GM11168 (cell line): Measurements from ENCODE around the gene TSC1.

ENCODE experiments used
- in situ Hi-C: fragments of 300-500 bp; cut with MboI; formaldehyde crosslinking; loops from one replicate; pipeline ENCODE4 v1.12.0; 2022; ENCODE audit warnings: low sequenced_read_pairs; ENCODE audit not compliant: unreplicated experiment

The TSC1 gene

GRCh38 chr9:132873403-132873802 lies 71.0 kb downstream of the TSC1 start:
- in situ Hi-C loops, result no loop called here

GRCh38 chr9:132869266-132869665 lies 75.2 kb downstream of the TSC1 start:
- in situ Hi-C loops, result no loop called here

GRCh38 chr9:132866898-132867297 lies 77.5 kb downstream of the TSC1 start:
- in situ Hi-C loops, result no loop called here

- in situ Hi-C loops, result no loop called here
These were observed 79.7 kb downstream of the TSC1 start for GRCh38 chr9:132864691-132865090.

- in situ Hi-C loops, result no loop called here
These were observed 80.1 kb downstream of the TSC1 start for GRCh38 chr9:132864277-132864676.

- in situ Hi-C loops, result no loop called here
These were observed 81.3 kb downstream of the TSC1 start for GRCh38 chr9:132863096-132863495.

GRCh38 chr9:132862533-132862932 lies 81.9 kb downstream of the TSC1 start:
- in situ Hi-C loops, result no loop called here

- in situ Hi-C loops, result no loop called here
These were observed 82.8 kb downstream of the TSC1 start for GRCh38 chr9:132861666-132862065.

GRCh38 chr9:132858751-132859150 lies 85.7 kb downstream of the TSC1 start:
- in situ Hi-C loops, result no loop called here

GRCh38 chr9:132857616-132858342 lies 86.6 kb downstream of the TSC1 start:
- in situ Hi-C loops, result no loop called here

GRCh38 chr9:132857031-132857430 lies 87.4 kb downstream of the TSC1 start:
- in situ Hi-C loops, result no loop called here

GRCh38 chr9:132855904-132856303 lies 88.5 kb downstream of the TSC1 start:
- in situ Hi-C loops, result no loop called here

GRCh38 chr9:132854832-132855231 lies 89.6 kb downstream of the TSC1 start:
- in situ Hi-C loops, result no loop called here

- in situ Hi-C loops, result no loop called here
These were observed 90.9 kb downstream of the TSC1 start for GRCh38 chr9:132853482-132853881.

GRCh38 chr9:132849185-132849706 lies 95.2 kb downstream of the TSC1 start:
- in situ Hi-C loops, result no loop called here

GRCh38 chr9:132846918-132847515 lies 97.4 kb downstream of the TSC1 start:
- in situ Hi-C loops, result no loop called here

GRCh38 chr9:132846109-132846917 lies 98.1 kb downstream of the TSC1 start:
- in situ Hi-C loops, result no loop called here

GRCh38 chr9:132842124-132843044 lies 102.0 kb downstream of the TSC1 start:
- in situ Hi-C loops, result no loop called here
